GM18861 (cell line): Measurements from ENCODE around the gene ANKRD62.
"Not testable (repeated sequence)": the region's sequence is repeated elsewhere in the genome, so short reads cannot be mapped to it uniquely, and the experiment has no call there.

Experiments
- ATAC-seq: cut with Tn5 transposase; IDR thresholded peaks from one replicate; pipeline ENCODE4 v1.9.1; 2021; ENCODE audit not compliant: unreplicated experiment

The ANKRD62 gene

DNA sequence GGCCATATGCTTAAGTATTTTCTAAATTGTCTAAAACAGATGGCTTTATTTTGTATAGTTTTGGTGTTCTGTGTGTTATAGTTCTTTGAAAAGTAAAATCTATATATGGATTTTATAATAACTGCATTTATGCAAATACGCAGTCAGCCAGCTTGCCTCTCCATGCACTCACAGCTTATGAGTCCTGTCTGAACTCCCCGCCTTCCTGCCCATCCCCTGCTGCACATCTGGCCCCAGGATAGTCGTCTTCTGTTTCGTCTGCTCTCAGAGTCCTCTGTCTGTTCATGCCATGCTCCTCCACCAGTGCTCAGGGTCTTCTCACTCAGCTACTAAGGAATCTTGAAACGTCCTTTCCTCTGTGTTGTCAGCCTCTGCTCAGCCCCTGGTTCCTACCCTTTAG, 28.2 kb upstream of the ANKRD62 start:
- ATAC-seq = no peak

GRCh38 chr18:12066910-12067511, 26.6 kb upstream of the ANKRD62 start:
- no peak for ATAC-seq

DNA sequence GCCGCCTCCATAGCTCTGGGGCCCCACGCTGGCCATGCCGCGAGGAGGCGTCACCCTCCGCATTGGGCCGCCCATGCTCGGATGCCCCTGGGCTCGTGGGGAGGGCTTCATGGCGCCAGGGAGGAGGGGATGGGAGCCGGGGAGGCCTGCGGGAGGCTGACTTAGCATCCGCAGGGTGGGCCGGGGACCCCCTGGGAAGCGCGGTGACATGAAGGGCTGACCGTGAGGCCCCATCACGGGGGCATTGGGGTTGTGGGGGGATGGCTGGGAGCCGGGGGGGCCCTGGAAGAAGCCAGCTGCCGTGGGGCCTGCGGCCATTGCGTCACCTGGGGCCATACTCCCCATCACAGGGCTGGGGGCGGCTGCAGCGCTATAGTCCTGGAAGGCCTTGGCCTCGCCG, 26.0 kb upstream of the ANKRD62 start:
- no peak for ATAC-seq

DNA sequence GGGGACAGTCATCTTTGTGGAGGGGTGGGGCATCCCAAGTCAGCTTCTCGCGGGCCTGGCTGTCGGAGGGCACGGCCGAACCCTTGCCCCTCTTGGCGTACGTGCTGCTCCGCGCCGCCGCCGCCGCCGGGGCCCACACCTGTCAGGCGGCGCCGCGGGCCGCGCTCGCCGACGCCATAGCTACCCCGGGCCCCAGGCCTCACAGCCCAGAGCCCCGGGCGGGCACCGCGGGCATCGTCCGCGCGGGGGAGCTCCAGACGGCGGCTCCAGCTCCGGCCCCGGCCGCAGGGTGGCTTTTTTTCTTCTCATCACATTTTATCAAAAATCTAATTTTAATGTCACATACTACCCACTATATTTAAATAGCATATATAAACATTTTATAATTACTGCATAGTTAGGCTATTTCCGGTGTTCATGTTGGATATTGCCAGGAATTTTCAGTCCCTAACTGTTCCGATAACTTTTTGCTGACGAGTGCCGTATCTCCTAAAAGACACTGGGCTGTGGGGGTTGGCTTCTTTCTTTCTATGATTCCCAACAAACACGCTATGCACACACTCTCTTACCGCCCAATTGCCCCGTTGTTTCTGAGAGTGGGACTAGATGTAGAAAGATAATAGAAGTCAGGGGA, 25.2 kb upstream of the ANKRD62 start:
- not testable (repeated sequence) for ATAC-seq

GRCh38 chr18:12068950-12069320, 24.7 kb upstream of the ANKRD62 start:
- no peak for ATAC-seq

GRCh38 chr18:12071066-12071465, 22.6 kb upstream of the ANKRD62 start:
- ATAC-seq = not testable (repeated sequence)

- no peak for ATAC-seq
These were observed 20.6 kb upstream of the ANKRD62 start for GRCh38 chr18:12072996-12073395.

DNA sequence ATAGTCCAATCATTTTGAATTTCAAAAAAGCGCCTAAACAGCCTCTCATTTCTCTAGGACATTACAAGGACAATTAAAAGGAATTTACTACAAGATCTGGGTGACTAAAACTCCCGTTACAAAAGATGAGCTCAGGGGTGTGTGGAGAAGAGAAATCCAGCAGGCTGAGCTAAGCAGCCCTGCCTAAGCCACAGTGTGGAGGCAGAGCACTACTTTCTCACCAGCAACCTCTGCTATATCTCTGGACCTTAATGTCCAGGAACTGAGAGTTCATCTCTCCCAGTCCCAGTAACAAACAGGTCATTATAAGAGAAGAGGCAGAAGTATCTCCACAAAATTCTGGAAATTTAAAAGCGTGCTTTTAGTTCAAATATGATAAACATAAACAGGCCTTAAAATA, 18.9 kb upstream of the ANKRD62 start:
- no peak for ATAC-seq

DNA sequence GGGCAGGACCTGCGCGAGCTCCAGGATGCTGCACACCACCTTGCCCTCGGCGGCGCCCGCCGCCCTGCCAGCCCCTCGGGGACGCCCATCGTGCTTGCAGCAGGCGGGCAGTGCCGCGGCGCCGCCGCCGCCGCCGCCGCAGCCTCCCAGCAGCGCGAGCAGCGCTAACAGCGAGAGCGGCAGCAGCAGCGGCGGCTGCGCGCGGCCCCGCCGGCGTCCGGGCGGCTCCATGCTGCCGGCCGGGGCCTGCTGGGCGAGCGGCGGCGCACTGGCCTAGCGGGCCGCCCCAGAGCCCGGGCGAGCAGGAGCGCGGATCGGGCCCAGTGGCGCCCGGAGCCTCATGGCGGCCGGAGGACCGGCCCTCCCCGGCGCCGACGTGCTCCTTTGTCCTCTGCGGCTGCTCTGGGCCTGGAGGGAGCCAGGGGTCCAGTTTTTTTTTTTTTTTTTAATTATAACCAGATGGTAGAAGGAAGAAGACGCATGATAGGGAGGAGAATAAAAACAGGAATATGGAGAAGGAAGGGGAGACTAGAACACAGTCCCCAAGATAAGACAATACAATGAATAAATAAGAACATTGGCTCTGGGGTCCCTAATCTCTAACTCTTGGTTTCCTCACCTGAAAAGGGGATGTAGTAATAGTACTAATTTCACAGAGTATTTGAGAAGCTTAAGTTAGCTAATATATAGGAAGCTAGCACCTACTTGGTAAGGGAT, 17.1 kb upstream of the ANKRD62 start:
- ATAC-seq = no peak

DNA sequence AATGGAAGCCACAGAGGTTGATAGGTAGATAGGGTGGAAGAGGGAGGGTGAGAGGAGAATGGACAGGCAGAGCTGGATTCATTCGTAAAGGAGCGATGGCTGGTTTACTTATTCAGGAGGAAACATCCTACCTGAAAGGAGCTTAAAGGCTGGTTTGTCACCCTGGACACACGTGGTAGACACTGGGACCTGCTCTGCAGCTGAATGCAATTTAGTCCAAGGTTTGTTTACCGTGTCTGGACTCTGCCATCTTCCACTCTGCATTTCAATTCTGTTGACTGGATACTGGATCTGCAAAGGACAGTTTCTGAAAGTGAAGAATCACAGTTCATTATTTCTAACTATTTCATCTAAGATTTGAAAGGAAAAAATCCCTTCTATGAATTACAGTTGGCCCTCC, 15.6 kb upstream of the ANKRD62 start:
- not testable (repeated sequence) for ATAC-seq

DNA sequence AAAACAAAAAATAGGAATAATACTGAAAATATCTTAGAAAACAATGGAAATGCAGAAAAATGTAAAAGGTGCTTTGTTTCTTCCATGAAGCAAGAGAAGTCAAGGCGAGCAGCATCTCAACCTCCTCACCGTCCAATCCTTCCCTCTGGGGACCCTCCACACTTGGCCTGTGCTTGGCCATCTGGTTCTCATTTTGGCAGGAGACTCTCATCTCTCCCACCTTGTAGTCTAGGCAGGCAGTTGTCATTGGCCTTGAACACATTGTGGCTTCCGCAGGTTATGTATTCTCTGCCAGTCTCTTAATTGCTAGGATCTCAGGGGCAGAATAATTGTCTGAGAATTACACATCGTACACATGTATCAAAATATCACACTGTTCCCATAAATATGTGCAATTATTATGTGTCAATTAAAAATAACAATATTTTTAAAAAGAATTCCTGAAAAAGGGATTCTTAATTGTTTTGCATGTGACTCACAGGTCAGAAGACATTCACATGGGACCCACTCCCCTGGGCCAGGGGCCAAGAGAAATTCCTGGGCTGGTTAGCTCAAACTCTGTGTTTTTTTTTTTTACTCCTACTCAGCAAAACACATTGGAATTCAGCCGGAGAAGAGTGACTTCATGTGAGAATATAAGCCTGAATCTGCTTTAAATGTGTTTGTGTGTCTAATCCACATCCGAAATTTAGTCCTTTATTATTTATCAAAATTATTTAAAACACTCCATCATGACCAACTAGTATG, 14.0 kb upstream of the ANKRD62 start:
- ATAC-seq = no peak

DNA sequence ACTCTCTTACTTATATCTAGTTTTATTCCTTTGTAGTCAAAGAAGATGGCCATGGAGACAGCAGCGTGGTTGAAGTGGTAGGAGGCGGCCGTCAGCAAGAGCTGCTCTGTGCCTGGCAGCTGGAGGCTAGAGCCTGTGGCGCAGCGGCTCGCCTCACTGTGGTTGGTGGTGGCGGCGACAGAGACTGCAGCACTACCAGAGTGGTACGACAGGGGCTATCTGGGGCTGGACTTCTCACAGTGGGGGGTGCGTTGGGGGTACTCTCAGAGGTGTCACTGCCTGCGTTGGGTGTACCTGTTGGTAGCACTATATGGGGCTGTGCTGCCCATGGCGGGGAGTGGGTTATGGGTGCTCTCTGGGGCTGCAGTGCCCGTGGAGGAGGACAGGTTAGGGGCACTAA, 8.5 kb upstream of the ANKRD62 start:
- ATAC-seq = no peak

DNA sequence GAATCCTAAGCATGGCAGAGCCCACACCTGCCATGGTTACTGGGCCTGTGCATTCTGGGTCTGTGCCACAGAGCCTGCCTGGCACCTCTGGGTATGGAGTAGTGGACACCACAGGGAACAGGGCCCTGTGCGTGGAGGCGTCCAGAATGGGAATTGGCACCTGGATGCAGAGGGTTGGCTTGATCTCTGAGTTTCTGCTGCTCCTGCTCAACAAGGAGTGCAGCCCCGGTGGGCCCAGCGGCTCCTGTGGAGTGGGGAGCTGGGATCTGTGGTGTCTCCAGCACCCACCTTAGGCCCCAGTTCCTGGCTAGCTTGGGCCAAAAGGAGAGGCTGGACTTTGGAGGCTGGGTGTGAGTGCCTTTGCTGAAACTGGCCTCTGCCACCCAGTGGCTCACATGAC, 7.9 kb upstream of the ANKRD62 start:
- no peak for ATAC-seq

- ATAC-seq = no peak
These were observed 7.4 kb upstream of the ANKRD62 start for GRCh38 chr18:12086249-12086648.

- ATAC-seq = no peak
These were observed 6.8 kb upstream of the ANKRD62 start for GRCh38 chr18:12086677-12087470.

DNA sequence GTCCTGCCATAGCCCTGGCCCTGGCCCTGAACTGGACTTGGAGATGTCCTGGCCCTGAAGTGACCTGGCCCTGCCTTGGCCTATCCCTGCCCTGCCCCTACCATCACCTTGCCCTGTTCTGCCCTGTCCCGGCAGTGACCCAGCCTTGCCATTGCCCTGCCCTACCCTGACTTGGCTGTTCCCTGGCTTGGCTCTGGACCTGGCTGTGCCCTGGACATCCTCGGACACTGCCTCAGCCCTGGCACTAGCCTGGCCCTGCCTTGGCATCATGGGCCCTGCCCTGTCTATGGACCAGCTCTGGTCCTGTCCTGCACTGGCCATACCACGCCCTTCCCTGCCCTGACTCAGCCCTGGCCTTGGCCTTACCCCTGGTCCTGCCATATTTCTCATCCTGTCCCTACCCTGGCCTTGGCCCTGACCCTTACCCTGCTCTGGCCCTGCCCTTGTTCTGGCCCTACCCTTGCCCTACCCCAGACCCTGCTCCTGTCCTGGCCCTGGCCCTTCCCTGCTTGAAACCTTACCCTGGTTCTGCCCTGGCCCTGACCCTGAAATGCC, 6.1 kb upstream of the ANKRD62 start:
- ATAC-seq = no peak

DNA sequence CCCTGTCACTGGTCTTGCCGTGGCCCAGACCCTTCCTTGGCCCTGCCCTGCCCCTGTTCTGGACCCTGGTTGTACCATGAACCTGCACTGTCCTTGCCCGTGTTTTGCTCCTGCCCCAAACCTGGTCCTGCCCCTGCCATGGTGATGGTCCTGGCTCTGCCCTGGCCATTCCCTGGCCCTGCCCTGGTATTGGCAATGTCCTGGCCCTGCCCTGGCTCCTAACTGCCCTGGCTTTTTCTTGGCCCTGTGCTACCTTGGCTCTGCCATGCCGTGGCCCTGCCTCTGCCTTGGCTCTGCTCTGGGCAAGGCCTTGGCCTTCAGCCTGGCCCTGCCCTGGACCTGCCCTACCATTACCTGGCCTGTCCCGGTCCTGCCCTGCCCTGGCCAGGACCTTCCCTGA, 5.5 kb upstream of the ANKRD62 start:
- no peak for ATAC-seq

DNA sequence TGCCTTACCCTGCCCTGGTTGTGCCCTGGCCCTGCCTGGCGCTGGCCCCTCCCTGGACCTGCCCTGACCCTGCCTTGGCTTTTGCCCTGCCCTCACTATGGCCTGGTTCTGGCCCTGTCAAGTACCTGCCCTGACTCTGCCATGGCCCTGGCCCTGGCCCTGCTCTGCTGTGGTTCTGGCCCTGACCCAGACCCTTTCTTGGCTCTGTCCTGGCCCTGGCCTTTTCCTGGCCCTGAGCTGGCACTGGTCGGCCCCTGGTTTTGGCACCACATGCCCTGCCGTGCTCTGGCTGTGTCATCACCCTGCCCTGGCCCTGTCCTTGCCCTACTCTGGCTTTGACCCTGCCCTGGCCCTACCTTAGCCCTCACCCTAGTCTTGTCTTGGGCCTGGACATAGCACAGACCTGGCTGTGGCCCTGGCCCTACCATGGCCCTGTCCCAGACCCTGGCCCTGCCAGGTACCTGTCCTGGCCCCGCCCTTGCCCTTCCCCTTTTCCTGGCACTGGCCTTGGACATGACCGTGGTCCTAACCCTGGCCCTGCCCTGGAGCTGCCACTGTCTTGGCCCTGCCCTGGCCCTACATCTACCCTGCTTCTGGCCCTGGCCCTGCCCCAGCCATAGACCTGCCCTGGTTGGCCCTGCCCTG, 4.8 kb upstream of the ANKRD62 start:
- ATAC-seq = no peak

DNA sequence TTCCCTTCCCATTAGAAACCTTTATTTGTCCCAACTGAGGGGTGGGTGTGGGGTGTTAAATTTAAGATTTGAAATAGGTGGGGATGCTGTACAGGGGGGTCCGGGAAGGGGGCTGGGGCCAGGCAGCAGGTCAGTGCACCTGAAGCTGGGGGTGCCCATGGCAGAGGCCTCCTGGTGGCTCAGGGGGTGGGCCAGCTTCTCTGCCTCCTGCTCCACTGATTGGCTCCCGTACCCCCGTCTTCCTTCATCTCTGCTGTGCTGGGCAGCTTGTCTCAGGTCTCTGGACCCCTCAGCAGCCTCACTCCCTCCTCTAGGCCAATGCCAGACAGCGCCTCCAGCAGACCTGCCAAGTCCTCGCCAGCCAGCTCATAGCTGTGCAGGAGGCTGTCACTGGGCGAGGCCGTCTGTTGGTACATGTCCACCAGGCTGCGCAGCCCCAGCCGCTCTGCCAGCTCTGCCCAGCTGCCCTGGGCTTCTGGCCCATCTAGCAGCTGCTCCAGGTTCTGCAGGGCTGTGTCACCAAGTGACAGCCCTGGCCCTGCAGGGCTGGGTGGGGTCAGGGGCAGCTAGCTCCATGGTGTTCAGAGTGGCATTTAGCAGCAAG, 2.0 kb upstream of the ANKRD62 start:
- ATAC-seq = no peak
